K562 (cell line): ENCODE data around the gene TRMT10B. TPM values are rescaled to one million over a fixed set of nuclear protein-coding genes. Genes with fewer than 3 reads are reported as not detected.

ENCODE experiments used
- DACH1 ChIP-seq: fragments of 450-650 bp; IDR thresholded peaks from 2 replicates; pipeline ENCODE4 v1.6.1; 2018; ENCODE audit not compliant: partially characterized antibody
- HMBOX1 ChIP-seq: sonication (generic); IDR thresholded peaks from 2 replicates; pipeline ENCODE4 v1.6.1; 2016
- MGA ChIP-seq: fragments of 450-650 bp; IDR thresholded peaks from 2 replicates; pipeline ENCODE4 v1.6.1; 2016; ENCODE audit warnings: mild to moderate bottlenecking, moderate library complexity
- SMARCA4 ChIP-seq: fragments of 450-650 bp; IDR thresholded peaks from 2 replicates; pipeline ENCODE4 v1.6.1; 2016
- ZNF224 ChIP-seq: sonication (generic); formaldehyde crosslinking; IDR thresholded peaks from 2 replicates; pipeline ENCODE4 v1.8.0; 2022; ENCODE audit warnings: mild to moderate bottlenecking, missing genetic modification reagents
- polyA plus RNA-seq, 8 experiments: library from polyadenylated mRNA; depleted of rRNA in 4 of 8; stranded (reverse) in 5 of 8; unstranded in 3 of 8; fragments of >200 nt; fragmentation: Nextera tagmentation in 2 of 8; fragmentation: Illumina TruSeq in 1 of 8; extraction: Ambion mirVana in 2 of 8; extraction: Trizol in 1 of 8; gene quantifications; 2 replicates each; pipeline versions ENCODE4 v1.2.1 to v1.2.3, GENCODE V29; 2011 to 2014; ENCODE audit warnings: inconsistent platforms in 1 of 8, missing spikeins in 1 of 8
- total RNA-seq, 7 experiments: library from RNA; depleted of rRNA in 6 of 7; stranded (reverse); fragments of >200 nt in 6 of 7; fragmentation: Illumina TruSeq in 2 of 7; extraction: Trizol in 2 of 7; gene quantifications; 2 replicates each; pipeline versions ENCODE4 v1.2.1 to v1.2.3, GENCODE V29; 2011 to 2021; ENCODE audit warnings: low replicate concordance in 1 of 7
- TF ChIP-seq, protein P1 (sequence below), 2 experiments: fragments of 450-650 bp in 1 of 2; IDR thresholded peaks; 2 replicates each; pipeline ENCODE4 v1.6.1; 2011 to 2017; ENCODE audit warnings: low read depth in 2 of 2, antibody characterized with exemption in 1 of 2, borderline replicate concordance in 1 of 2, low read length in 1 of 2, mild to moderate bottlenecking in 1 of 2, mixed read lengths in 1 of 2; ENCODE audit not compliant: control insufficient read depth in 1 of 2
- TF ChIP-seq, protein P2 (sequence below): fragments of 450-650 bp; IDR thresholded peaks from 2 replicates; pipeline ENCODE4 v1.7.0; 2016; ENCODE audit warnings: borderline replicate concordance

Gene TRMT10B
- total and polyA plus RNA-seq, 9 of the 15 experiments (the other 6 are each of a cell fraction or from before 2014, with no cell fraction given): 2.9 to 13.4 (median 7.0) TPM

GRCh38 chr9:37769306-37769705, 15.7 kb downstream of the TRMT10B start (continued):
- TF ChIP-seq, protein P1, sequence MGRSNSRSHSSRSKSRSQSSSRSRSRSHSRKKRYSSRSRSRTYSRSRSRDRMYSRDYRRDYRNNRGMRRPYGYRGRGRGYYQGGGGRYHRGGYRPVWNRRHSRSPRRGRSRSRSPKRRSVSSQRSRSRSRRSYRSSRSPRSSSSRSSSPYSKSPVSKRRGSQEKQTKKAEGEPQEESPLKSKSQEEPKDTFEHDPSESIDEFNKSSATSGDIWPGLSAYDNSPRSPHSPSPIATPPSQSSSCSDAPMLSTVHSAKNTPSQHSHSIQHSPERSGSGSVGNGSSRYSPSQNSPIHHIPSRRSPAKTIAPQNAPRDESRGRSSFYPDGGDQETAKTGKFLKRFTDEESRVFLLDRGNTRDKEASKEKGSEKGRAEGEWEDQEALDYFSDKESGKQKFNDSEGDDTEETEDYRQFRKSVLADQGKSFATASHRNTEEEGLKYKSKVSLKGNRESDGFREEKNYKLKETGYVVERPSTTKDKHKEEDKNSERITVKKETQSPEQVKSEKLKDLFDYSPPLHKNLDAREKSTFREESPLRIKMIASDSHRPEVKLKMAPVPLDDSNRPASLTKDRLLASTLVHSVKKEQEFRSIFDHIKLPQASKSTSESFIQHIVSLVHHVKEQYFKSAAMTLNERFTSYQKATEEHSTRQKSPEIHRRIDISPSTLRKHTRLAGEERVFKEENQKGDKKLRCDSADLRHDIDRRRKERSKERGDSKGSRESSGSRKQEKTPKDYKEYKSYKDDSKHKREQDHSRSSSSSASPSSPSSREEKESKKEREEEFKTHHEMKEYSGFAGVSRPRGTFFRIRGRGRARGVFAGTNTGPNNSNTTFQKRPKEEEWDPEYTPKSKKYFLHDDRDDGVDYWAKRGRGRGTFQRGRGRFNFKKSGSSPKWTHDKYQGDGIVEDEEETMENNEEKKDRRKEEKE (IDR thresholded peaks at IDR 0.05; ENCODE audit: borderline replicate concordance in 1 of 2, control insufficient read depth in 1 of 2, low read depth in 2 of 2, low read length in 1 of 2): no peak
- peak; percentile 97 for TF ChIP-seq HMBOX1
- TF ChIP-seq ZNF224: no peak
- no peak for TF ChIP-seq DACH1
- TF ChIP-seq, protein P2, sequence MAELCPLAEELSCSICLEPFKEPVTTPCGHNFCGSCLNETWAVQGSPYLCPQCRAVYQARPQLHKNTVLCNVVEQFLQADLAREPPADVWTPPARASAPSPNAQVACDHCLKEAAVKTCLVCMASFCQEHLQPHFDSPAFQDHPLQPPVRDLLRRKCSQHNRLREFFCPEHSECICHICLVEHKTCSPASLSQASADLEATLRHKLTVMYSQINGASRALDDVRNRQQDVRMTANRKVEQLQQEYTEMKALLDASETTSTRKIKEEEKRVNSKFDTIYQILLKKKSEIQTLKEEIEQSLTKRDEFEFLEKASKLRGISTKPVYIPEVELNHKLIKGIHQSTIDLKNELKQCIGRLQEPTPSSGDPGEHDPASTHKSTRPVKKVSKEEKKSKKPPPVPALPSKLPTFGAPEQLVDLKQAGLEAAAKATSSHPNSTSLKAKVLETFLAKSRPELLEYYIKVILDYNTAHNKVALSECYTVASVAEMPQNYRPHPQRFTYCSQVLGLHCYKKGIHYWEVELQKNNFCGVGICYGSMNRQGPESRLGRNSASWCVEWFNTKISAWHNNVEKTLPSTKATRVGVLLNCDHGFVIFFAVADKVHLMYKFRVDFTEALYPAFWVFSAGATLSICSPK: no peak
- peak; percentile 82 for TF ChIP-seq SMARCA4
- peak; percentile 98 for TF ChIP-seq MGA
